Sigmoid colon (tissue), 4 donors: ENCODE measurements around the gene MEX3C.

ENCODE experiments used
- EP300 ChIP-seq, 4 donors: sonication (generic); formaldehyde crosslinking; IDR thresholded peaks; one replicate each; pipeline ENCODE4 v1.6.1; 2017; ENCODE audit warnings: antibody characterized with exemption in 4 of 4
- POLR2A ChIP-seq, 2 donors: fragments of 450-650 bp; IDR thresholded peaks; one replicate each; pipeline ENCODE4 v1.6.1; 2016; ENCODE audit warnings: antibody characterized with exemption in 2 of 2, mild to moderate bottlenecking in 2 of 2, moderate library complexity in 2 of 2
- TF ChIP-seq, protein P1 (sequence below), 4 experiments: fragments of 450-650 bp in 3 of 4; fragments of 200-600 bp in 1 of 4; IDR thresholded peaks; one replicate each; pipeline ENCODE4 v1.5.1; 2016 to 2019; ENCODE audit warnings: antibody characterized with exemption in 4 of 4, mild to moderate bottlenecking in 3 of 4, moderate library complexity in 2 of 4

GRCh38 chr18:51132256-51132935 lies 65.1 kb downstream of the MEX3C start:
- TF ChIP-seq, protein P1, sequence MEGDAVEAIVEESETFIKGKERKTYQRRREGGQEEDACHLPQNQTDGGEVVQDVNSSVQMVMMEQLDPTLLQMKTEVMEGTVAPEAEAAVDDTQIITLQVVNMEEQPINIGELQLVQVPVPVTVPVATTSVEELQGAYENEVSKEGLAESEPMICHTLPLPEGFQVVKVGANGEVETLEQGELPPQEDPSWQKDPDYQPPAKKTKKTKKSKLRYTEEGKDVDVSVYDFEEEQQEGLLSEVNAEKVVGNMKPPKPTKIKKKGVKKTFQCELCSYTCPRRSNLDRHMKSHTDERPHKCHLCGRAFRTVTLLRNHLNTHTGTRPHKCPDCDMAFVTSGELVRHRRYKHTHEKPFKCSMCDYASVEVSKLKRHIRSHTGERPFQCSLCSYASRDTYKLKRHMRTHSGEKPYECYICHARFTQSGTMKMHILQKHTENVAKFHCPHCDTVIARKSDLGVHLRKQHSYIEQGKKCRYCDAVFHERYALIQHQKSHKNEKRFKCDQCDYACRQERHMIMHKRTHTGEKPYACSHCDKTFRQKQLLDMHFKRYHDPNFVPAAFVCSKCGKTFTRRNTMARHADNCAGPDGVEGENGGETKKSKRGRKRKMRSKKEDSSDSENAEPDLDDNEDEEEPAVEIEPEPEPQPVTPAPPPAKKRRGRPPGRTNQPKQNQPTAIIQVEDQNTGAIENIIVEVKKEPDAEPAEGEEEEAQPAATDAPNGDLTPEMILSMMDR (IDR thresholded peaks at IDR 0.05) = no peak
- TF ChIP-seq EP300 (IDR thresholded peaks at IDR 0.05) = no peak
- no peak for TF ChIP-seq POLR2A (IDR thresholded peaks at IDR 0.05)
